GM18508 (cell line): ENCODE results near the gene DCLRE1B.
"Not testable (repeated sequence)": the region's sequence is repeated elsewhere in the genome, so short reads cannot be mapped to it uniquely, and the experiment has no call there.

Source experiments
- ATAC-seq: cut with Tn5 transposase; IDR thresholded peaks from one replicate; pipeline ENCODE4 v1.9.1; 2021; ENCODE audit warnings: moderate number of reproducible peaks; ENCODE audit not compliant: insufficient read depth, unreplicated experiment

DCLRE1B gene

GRCh38 chr1:113946112-113946511 lies 41.0 kb downstream of the DCLRE1B start:
- no peak for ATAC-seq

GRCh38 chr1:113946678-113947387 lies 41.7 kb downstream of the DCLRE1B start:
- no peak for ATAC-seq

- ATAC-seq = no peak
Observed at GRCh38 chr1:113947388-113948107, 42.4 kb downstream of the DCLRE1B start.

GRCh38 chr1:113948151-113948550 lies 43.0 kb downstream of the DCLRE1B start:
- ATAC-seq = not testable (repeated sequence)

GRCh38 chr1:113949007-113949406 lies 43.9 kb downstream of the DCLRE1B start:
- no peak for ATAC-seq

- ATAC-seq = no peak
Observed at GRCh38 chr1:113950908-113951307, 45.8 kb downstream of the DCLRE1B start.

GRCh38 chr1:113951719-113952118 lies 46.6 kb downstream of the DCLRE1B start:
- no peak for ATAC-seq

GRCh38 chr1:113957984-113958383 lies 52.9 kb downstream of the DCLRE1B start:
- no peak for ATAC-seq

GRCh38 chr1:113958691-113959090 lies 53.6 kb downstream of the DCLRE1B start:
- no peak for ATAC-seq

- ATAC-seq = no peak
Observed at GRCh38 chr1:113963281-113963906, 58.3 kb downstream of the DCLRE1B start.
